ENCODE measurements around the gene RPF1.
"Not testable (repeated sequence)": the region's sequence is repeated elsewhere in the genome, so short reads cannot be mapped to it uniquely, and the experiment has no call there.

The RPF1 gene, protein sequence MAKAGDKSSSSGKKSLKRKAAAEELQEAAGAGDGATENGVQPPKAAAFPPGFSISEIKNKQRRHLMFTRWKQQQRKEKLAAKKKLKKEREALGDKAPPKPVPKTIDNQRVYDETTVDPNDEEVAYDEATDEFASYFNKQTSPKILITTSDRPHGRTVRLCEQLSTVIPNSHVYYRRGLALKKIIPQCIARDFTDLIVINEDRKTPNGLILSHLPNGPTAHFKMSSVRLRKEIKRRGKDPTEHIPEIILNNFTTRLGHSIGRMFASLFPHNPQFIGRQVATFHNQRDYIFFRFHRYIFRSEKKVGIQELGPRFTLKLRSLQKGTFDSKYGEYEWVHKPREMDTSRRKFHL

GRCh38 chr1:84478876-84479868 lies at the start of gene RPF1:
RPF1 (plus strand) TSS chr1:84479266; CDS start chr1:84479282, 16 bp downstream.
- peak; percentile 82 for DNase-seq

- no peak for DNase-seq
These were observed 48.5 kb upstream of the RPF1 start for GRCh38 chr1:84430546-84430945.

DNA sequence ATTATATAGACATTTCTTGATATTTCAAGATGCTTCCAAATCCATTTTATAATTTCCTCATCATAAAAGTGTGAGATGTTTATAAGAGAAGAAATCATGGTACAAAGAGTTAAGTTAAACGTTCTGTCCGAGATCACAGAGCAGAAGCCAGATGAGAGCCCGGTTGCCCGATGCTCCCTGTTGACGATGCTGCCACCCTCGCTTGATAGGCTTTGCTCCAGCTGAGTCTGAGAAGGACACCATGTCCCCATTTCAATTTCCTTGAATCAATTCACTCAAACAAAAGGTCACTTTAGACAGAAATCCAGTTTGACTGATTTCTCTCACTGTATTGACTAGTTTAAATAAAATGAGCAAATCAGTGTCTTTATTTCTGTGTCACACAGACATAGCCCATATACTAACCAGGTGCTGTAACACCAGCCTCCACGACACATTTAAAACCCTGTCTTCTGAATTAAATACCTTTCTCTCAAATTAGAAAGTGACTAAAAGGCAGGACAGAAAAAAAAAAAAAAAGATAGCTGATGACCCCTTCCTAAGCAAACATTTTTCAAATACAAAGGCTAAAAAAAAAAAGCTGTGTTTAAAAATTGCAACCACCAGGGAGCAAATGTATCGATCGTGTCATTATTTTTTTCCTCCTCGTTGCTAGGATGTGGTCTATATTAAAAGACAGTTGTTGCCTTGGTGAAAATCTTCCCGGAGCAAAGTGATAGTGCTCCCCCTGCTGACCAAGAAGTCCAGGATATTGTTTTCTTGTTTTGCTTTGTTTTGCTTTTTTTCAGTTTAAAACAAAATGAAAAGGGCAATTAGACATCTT lies 45.6 kb upstream of the RPF1 start:
- DNase-seq: peak; percentile 55

GRCh38 chr1:84434081-84434769 lies 44.8 kb upstream of the RPF1 start:
- DNase-seq: no peak

DNA sequence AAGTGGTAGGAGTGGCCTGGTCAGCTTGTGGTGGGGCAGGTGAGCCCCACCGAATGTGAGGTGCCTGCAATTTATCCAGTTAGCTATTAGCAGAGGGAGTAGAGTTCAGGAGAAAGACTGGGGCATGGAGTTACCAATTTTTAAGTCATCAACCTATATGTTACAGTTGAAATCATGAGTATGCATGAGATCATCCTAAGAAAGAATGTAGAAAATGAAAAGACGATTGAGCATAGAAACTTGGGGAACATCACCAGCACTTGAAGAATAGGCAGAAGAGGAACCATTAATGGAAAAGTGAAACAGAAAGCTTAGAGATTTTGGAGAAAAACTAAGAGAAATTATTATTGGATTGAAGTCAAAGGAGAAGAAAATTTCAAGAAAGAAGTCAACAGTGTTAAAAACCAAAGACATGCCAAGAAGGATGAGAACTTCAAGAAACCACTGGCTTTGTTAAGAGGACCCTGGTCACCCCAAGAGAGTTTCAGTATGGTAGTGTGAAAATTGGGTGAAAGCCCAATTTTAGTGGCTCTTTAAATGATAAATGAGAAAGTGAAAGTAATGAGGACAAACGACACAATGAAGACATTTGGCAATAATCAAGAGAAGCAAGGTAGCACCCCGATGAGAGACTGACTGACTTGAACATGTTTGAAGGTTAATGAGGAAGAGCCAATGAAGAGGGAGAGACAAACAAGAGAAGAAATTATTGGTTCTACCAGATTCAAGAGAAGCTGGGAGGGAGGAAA lies 44.1 kb upstream of the RPF1 start:
- no peak for DNase-seq

GRCh38 chr1:84436876-84437655 lies 42.0 kb upstream of the RPF1 start:
- no peak for DNase-seq

DNA sequence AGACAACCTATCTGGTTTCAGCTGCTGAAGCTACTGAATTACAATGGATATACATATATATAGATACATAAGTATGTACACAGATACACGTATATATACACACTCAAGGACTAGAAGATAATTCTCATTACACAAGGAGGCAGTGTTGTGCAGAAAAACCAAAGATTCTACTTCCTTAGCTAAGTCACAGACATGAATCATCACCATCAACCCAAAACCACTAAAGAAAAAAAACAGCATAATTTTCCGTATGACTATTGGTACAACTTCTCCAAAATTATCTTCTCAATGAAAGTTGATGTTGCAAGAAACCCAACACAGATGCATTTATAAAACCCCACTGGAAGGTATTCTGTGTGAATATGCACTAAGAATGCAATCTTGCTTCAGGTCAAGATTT lies 36.8 kb upstream of the RPF1 start:
- no peak for DNase-seq

- DNase-seq: not testable (repeated sequence)
These were observed 36.1 kb upstream of the RPF1 start for GRCh38 chr1:84442747-84443646.

DNA sequence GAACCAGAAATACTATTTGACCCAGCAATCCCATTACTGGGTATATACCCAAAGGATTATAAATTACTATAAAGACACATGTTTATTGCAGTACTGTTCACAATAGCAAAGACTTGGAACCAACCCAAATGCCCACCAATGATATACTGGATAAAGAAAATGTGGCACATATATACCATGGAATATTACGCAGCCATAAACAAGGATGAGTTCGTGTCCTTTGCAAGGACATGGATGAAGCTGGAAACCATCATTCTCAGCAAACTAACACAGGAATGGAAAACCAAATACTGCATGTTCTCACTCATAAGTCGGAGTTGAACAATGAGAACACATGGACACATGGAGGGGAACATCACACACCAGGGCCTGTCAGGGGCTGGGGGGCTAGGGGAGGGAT lies 30.4 kb upstream of the RPF1 start:
- DNase-seq: not testable (repeated sequence)

- DNase-seq: no peak
These were observed 28.2 kb upstream of the RPF1 start for GRCh38 chr1:84450910-84451309.

DNA sequence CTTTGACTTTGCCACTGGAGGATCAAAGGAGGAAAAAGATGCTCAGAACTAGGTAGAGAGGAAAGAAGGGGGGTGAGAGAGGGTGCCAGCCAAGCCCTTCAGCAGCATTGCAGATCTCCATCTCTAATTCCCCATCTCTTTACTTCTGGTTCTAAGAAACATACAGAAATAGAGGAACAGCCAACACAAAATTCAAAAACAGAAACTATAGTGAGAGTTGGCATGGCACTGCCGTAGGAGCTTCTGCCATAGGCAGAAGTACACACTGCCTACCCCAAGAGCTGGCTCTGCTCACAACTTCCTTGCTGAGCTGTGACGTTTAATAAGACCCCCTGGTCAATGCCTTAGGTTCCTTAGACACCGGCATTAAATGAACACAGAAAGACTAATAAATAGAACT lies 26.6 kb upstream of the RPF1 start:
- no peak for DNase-seq

DNA sequence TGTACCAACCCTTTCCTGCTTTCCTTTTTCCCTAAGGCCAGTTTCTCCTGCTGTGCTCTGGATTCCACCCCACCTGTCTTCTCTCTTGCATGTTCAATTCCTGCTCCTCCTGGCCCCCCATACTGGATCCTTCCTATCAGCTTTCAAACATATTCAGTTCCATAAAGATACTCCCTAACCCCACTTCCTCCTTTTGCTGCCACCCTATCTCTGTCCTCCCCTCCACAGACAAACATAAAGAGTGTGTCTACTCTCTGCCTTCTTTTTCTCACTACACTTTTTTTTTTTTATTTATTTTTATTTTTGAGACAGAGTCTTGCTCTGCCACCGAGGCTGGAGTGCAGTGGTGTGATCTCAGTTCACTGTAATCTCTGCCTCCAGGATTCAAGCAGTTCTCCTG lies 16.9 kb upstream of the RPF1 start:
- DNase-seq: no peak

- no peak for DNase-seq
These were observed 11.8 kb upstream of the RPF1 start for GRCh38 chr1:84467298-84467697.

GRCh38 chr1:84476225-84476624 lies 2.8 kb upstream of the RPF1 start:
- DNase-seq: no peak

DNA sequence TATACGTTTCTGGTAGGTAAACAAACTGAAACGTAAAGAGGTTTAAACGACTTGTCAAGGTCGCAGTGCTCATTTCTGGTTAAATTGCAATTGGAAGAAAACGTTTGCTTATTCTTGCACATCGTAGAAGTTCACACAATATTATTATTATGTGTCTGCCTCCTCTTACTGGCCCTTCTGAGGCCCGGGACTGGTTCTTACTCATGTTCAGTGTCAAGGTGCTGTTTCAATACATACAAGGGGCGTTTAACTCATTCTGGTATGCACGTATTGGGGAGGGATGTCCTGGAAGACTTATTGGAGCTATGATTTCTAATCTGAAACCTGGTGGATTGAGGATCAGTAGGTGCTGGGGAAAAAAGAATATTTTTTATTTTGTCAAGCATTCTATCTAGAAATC lies 932 bp downstream of the RPF1 start:
- DNase-seq: no peak

DNA sequence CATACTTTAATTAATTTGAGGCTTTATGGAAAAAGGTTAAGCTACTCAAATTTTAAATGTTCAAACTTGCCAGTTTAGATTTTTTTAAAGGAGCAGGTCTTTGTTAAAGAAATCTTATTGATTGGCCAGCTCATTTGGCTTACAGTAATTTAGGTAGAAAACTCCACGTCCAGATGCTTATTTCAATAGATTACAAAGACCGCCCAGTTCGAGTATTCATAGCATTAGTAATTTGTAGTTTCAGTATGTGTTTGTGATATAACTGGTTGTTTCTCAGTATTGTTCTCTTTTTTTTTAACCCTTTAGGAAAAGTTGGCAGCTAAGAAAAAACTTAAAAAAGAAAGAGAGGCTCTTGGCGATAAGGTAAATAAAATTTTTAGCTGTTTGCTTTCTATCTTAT lies 1.6 kb downstream of the RPF1 start:
- DNase-seq: no peak

GRCh38 chr1:84481317-84481716 lies 2.3 kb downstream of the RPF1 start:
- DNase-seq: no peak

GRCh38 chr1:84488107-84488506 lies 9.0 kb downstream of the RPF1 start:
- no peak for DNase-seq

GRCh38 chr1:84489766-84490165 lies 10.7 kb downstream of the RPF1 start:
- DNase-seq: no peak

DNA sequence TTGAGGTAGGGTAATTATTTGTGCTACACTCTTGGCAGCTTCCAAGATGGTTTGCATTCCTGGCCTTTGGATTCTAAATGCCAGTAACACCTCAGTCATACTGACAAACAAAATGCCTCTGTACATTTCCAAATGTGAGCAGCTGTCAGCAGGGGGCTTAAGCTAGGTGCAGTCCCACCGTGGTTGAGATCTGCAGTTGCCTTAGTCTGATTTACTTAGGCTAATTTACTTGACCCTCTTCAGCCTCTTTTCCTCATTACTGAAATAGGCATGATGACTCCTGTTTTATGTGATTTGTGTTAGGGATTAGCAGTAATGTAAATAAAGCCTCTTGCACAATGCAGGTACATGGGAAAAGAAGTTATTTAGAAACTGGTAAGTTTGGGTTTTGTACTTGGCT lies 13.7 kb downstream of the RPF1 start:
- no peak for DNase-seq

Data from stimulated activated CD4-positive, alpha-beta T cell treated with anti-CD3 and anti-CD28 coated beads, Interleukin-4, amount 100 ng/mL, for 24 hours (primary cell).